H9 (cell line): ENCODE measurements around the gene CACNA1G. TPM values are rescaled to one million over a fixed set of nuclear protein-coding genes. Genes with fewer than 3 reads are reported as not detected.

Experiments used
- DNase-seq: peaks from one replicate; pipeline ENCODE4 v3.0.0-alpha.2; 2017
- H2AFZ ChIP-seq: one replicate; pipeline ENCODE4 v1.6.1; 2013; ENCODE audit warnings: mild to moderate bottlenecking, low read length, control low read depth, moderate library complexity
- H2AK5ac ChIP-seq: 2 replicates; pipeline ENCODE4 v1.6.1; 2013; ENCODE audit warnings: low read length, control low read depth, mixed read lengths; ENCODE audit not compliant: insufficient read length
- H2BK120ac ChIP-seq: one replicate; pipeline ENCODE4 v1.6.1; 2013; ENCODE audit warnings: low read depth, mild to moderate bottlenecking, low read length, control low read depth, inconsistent platforms; ENCODE audit not compliant: poor library complexity, severe bottlenecking
- H2BK12ac ChIP-seq: 2 replicates; pipeline ENCODE4 v1.6.1; 2013; ENCODE audit warnings: low read length, control low read depth, mixed read lengths, low read depth; ENCODE audit not compliant: insufficient read length
- H2BK15ac ChIP-seq: 2 replicates; pipeline ENCODE4 v1.6.1; 2013; ENCODE audit warnings: low read depth, low read length, control low read depth
- H2BK20ac ChIP-seq: one replicate; pipeline ENCODE4 v1.6.1; 2013; ENCODE audit warnings: low read depth, mild to moderate bottlenecking, low read length, control low read depth, inconsistent platforms; ENCODE audit not compliant: poor library complexity, severe bottlenecking
- H2BK5ac ChIP-seq: 2 replicates; pipeline ENCODE4 v1.6.1; 2013; ENCODE audit warnings: low read length, control low read depth, mixed read lengths; ENCODE audit not compliant: insufficient read length
- H3K14ac ChIP-seq: 2 replicates; pipeline ENCODE4 v1.6.1; 2013; ENCODE audit warnings: low read length, control low read depth; ENCODE audit not compliant: insufficient read depth
- H3K18ac ChIP-seq: 2 replicates; pipeline ENCODE4 v1.6.1; 2013; ENCODE audit warnings: low read depth, mild to moderate bottlenecking, mixed read lengths, low read length, control low read depth; ENCODE audit not compliant: insufficient read length
- H3K23ac ChIP-seq: 2 replicates; pipeline ENCODE4 v1.6.1; 2013; ENCODE audit warnings: low read length, control low read depth, mixed read lengths, low read depth; ENCODE audit not compliant: insufficient read length
- H3K23me2 ChIP-seq: 2 replicates; pipeline ENCODE4 v1.6.1; 2013; ENCODE audit warnings: low read depth, mild to moderate bottlenecking, mixed read lengths, low read length, control low read depth; ENCODE audit not compliant: insufficient read length, poor library complexity, severe bottlenecking
- H3K27ac ChIP-seq: 2 replicates; pipeline ENCODE4 v1.5.1; 2013; ENCODE audit warnings: low read length, control low read depth, mixed read lengths, low read depth; ENCODE audit not compliant: insufficient read length
- H3K27me3 ChIP-seq: 2 replicates; pipeline ENCODE4 v1.6.1; 2013; ENCODE audit warnings: low read length, control low read depth, inconsistent platforms; ENCODE audit not compliant: insufficient read depth
- H3K4ac ChIP-seq: 2 replicates; pipeline ENCODE4 v1.6.1; 2013; ENCODE audit warnings: low read depth, mild to moderate bottlenecking, control low read depth, inconsistent platforms, low read length, moderate library complexity
- H3K4me1 ChIP-seq: 2 replicates; pipeline ENCODE4 v1.6.1; 2013; ENCODE audit warnings: low read length, control low read depth, inconsistent platforms; ENCODE audit not compliant: insufficient read depth
- H3K4me2 ChIP-seq: 2 replicates; pipeline ENCODE4 v1.6.1; 2013; ENCODE audit warnings: low read length, control low read depth, mixed read lengths; ENCODE audit not compliant: insufficient read length, insufficient read depth
- H3K56ac ChIP-seq: 2 replicates; pipeline ENCODE4 v1.6.1; 2013; ENCODE audit warnings: low read depth, mild to moderate bottlenecking, mixed read lengths, low read length, control low read depth; ENCODE audit not compliant: insufficient read length
- H3K79me1 ChIP-seq: 2 replicates; pipeline ENCODE4 v1.6.1; 2013; ENCODE audit warnings: low read depth, mild to moderate bottlenecking, moderate library complexity, low read length, control low read depth, inconsistent platforms; ENCODE audit not compliant: insufficient read depth, poor library complexity, severe bottlenecking
- H3K79me2 ChIP-seq: 2 replicates; pipeline ENCODE4 v1.6.1; 2013; ENCODE audit warnings: low read length, control low read depth, inconsistent platforms; ENCODE audit not compliant: insufficient read depth
- H3K9ac ChIP-seq: 2 replicates; pipeline ENCODE4 v1.6.1; 2013; ENCODE audit warnings: low read length, control low read depth, mixed read lengths; ENCODE audit not compliant: insufficient read length; ENCODE audit errors: extremely low read depth
- H3K9me3 ChIP-seq: one replicate; pipeline ENCODE4 v1.6.1; 2013; ENCODE audit warnings: low read depth, low read length, inconsistent platforms; ENCODE audit not compliant: control insufficient read depth
- H3T11ph ChIP-seq: one replicate; pipeline ENCODE4 v1.6.1; 2013; ENCODE audit warnings: mild to moderate bottlenecking, low read length, control low read depth, inconsistent platforms
- H4K20me1 ChIP-seq: one replicate; pipeline ENCODE4 v1.6.1; 2013; ENCODE audit not compliant: control insufficient read depth, insufficient read length, insufficient read depth
- H4K5ac ChIP-seq: 2 replicates; pipeline ENCODE4 v1.6.1; 2013; ENCODE audit warnings: low read depth, mild to moderate bottlenecking, mixed read lengths, low read length, control low read depth; ENCODE audit not compliant: insufficient read length
- H4K8ac ChIP-seq: replicated peaks from 2 replicates; pipeline ENCODE4 v1.6.1; 2013; ENCODE audit warnings: low read length, control low read depth, mixed read lengths, low read depth; ENCODE audit not compliant: insufficient read length
- H4K91ac ChIP-seq: 2 replicates; pipeline ENCODE4 v1.6.1; 2013; ENCODE audit warnings: low read depth, mild to moderate bottlenecking, moderate library complexity, mixed read lengths, low read length, control low read depth; ENCODE audit not compliant: insufficient read length
- H3K27ac Mint-ChIP-seq, 3 experiments: 2 replicates in 2 of 3; 3 replicates in 1 of 3; pipeline ENCODE4 v1.8.0; 2020 to 2021; ENCODE audit warnings: mixed read lengths in 3 of 3, mild to moderate bottlenecking in 1 of 3, moderate library complexity in 1 of 3
- H3K27me3 Mint-ChIP-seq: 2 replicates; pipeline ENCODE4 v1.8.0; 2021; ENCODE audit warnings: low read depth, mild to moderate bottlenecking, moderate library complexity, mixed read lengths
- H3K36me3 Mint-ChIP-seq, 3 experiments: 2 replicates in 2 of 3; 3 replicates in 1 of 3; pipeline ENCODE4 v1.8.0; 2020 to 2021; ENCODE audit warnings: low read depth in 3 of 3, mixed read lengths in 3 of 3; ENCODE audit not compliant: insufficient read depth in 1 of 3
- H3K4me1 Mint-ChIP-seq, 2 experiments: 2 replicates each; pipeline ENCODE4 v1.8.0; 2020; ENCODE audit warnings: mixed read lengths in 2 of 2
- H3K4me3 Mint-ChIP-seq, 2 experiments: 2 replicates in 1 of 2; 3 replicates in 1 of 2; pipeline ENCODE4 v1.8.0; 2020 to 2021; ENCODE audit warnings: mild to moderate bottlenecking in 2 of 2, mixed read lengths in 2 of 2, moderate library complexity in 1 of 2
- H3K9me3 Mint-ChIP-seq, 2 experiments: 2 replicates in 1 of 2; 3 replicates in 1 of 2; pipeline ENCODE4 v1.8.0; 2020; ENCODE audit warnings: mild to moderate bottlenecking in 2 of 2, mixed read lengths in 2 of 2, moderate library complexity in 1 of 2
- WGBS: extraction: QIAGEN DNeasy Blood & Tissue Kit; methylation state at CpG from one replicate; pipeline ENCODE4 v1.1.7; 2013; ENCODE audit warnings: missing lambda C conversion rate, low lambda C conversion rate, mixed read lengths; ENCODE audit not compliant: insufficient read length; ENCODE audit errors: extremely low coverage; 5-methylcytosine and 5-hydroxymethylcytosine counted together
- total RNA-seq: library from RNA; stranded (reverse); gene quantifications from 2 replicates; pipeline ENCODE4 v1.2.1, GENCODE V29; 2021
- TF ChIP-seq, protein P1 (sequence below): fragments of 200-600 bp; sonication (generic); conservative IDR thresholded peaks from 3 replicates; pipeline ENCODE4 v1.8.0; 2021; ENCODE audit warnings: antibody characterized with exemption, mild to moderate bottlenecking

The CACNA1G gene
- total RNA-seq, 1 experiment from 2014 or later = 1.5 TPM

DNA sequence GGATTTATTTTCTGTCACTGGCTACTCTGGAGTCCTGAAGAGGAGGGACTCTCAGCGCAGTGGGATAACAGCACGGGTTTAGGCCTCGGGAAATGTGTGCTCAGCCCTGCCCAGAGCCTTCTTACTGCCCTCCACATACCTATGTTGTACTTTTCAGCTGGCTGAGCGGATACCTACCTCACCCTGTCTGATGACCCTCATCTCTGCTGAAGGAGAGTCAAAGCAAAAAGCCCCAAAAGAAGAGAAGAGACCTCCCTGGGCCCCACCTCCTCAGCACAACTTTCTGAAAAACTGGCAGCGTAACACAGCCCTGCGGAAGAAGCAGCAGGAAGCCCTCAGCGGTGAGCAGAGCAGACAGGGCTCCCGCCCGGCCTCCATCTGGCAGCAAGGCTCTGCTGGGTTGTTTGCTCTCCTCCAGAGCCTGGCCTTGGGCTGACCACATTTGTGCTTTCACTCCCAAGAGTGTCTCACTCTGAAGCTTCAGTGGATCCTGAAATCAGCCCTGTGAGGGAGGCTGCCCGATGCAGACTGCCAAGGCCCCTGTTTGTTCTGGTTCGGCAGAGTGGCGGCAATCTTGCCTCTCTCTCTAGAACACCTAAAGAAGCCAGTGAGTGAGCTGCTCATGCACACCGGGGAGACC, 42.0 kb upstream of the CACNA1G start:
- WGBS = no CpG with 5 or more reads among the region's 13 CpGs
- H3K36me3 Mint-ChIP-seq = no peaks in the 10 kb centered on the region
- DNase-seq = no peak

More for the DNA sequence above, 42.0 kb upstream of the CACNA1G start:
- TF ChIP-seq, protein P1, sequence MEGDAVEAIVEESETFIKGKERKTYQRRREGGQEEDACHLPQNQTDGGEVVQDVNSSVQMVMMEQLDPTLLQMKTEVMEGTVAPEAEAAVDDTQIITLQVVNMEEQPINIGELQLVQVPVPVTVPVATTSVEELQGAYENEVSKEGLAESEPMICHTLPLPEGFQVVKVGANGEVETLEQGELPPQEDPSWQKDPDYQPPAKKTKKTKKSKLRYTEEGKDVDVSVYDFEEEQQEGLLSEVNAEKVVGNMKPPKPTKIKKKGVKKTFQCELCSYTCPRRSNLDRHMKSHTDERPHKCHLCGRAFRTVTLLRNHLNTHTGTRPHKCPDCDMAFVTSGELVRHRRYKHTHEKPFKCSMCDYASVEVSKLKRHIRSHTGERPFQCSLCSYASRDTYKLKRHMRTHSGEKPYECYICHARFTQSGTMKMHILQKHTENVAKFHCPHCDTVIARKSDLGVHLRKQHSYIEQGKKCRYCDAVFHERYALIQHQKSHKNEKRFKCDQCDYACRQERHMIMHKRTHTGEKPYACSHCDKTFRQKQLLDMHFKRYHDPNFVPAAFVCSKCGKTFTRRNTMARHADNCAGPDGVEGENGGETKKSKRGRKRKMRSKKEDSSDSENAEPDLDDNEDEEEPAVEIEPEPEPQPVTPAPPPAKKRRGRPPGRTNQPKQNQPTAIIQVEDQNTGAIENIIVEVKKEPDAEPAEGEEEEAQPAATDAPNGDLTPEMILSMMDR = no peak
- no peak overlapping the region for H2BK15ac ChIP-seq
- H3K9ac ChIP-seq = no peak overlapping the region
- no peak overlapping the region; the same call in 1 of the 2 replicates for H3K14ac ChIP-seq
- H3K4me2 ChIP-seq = no peak overlapping the region
- H3K56ac ChIP-seq = no peak overlapping the region
- no peak overlapping the region for H2AK5ac ChIP-seq
- Mint-ChIP-seq H3K27ac (no peak overlapping the region; a peak in 2 of 7 replicates), H3K4me1 (peaks cover 15 to 18% of the 10 kb centered on the region in 2 experiments), H3K9me3 (no peaks in the 10 kb centered on the region), H3K27me3 (peaks cover 6% of the 10 kb centered on the region; the same call in 1 of the 2 replicates), H3K4me3 (no peak overlapping the region)
- H3K79me1 ChIP-seq = no peaks in the 10 kb centered on the region
- H3K27me3 ChIP-seq = no peaks in the 10 kb centered on the region
- H4K91ac ChIP-seq = no peak overlapping the region
- no peaks in the 10 kb centered on the region for H3K4me1 ChIP-seq
- no peaks in the 10 kb centered on the region for H3K9me3 ChIP-seq
- no peaks in the 10 kb centered on the region for H3K79me2 ChIP-seq
- no peak overlapping the region for H3K27ac ChIP-seq
- H4K20me1 ChIP-seq = no peaks in the 10 kb centered on the region
- no peak overlapping the region for H2BK120ac ChIP-seq
- H2BK20ac ChIP-seq = no peak overlapping the region
- no peaks in the 10 kb centered on the region for H3K23me2 ChIP-seq
- H3K23ac ChIP-seq = no peak overlapping the region
- H4K5ac ChIP-seq = no peak overlapping the region
- H2BK5ac ChIP-seq = no peak overlapping the region
- no peak overlapping the region for H2BK12ac ChIP-seq
- H4K8ac ChIP-seq = no peak overlapping the region
- H2AFZ ChIP-seq = no peak overlapping the region
- H3K18ac ChIP-seq = no peak overlapping the region
- no peak overlapping the region for H3K4ac ChIP-seq
- H3T11ph ChIP-seq = no peak overlapping the region
